Measurements from ENCODE around the gene CNNM4.
"Not testable (repeated sequence)": the region's sequence is repeated elsewhere in the genome, so short reads cannot be mapped to it uniquely, and the experiment has no call there.

Gene CNNM4

GRCh38 chr2:96792772-96793749, 32.4 kb downstream of the CNNM4 start:
- no peak for DNase-seq (ENCODE audit: low read depth)

- no peak for DNase-seq (ENCODE audit: low read depth)
Observed at GRCh38 chr2:96795076-96795475, 34.4 kb downstream of the CNNM4 start.

GRCh38 chr2:96796497-96796896, 35.8 kb downstream of the CNNM4 start:
- not testable (repeated sequence) for DNase-seq (ENCODE audit: low read depth)

- DNase-seq (ENCODE audit: low read depth), result no peak
Observed at GRCh38 chr2:96797066-96797625, 36.4 kb downstream of the CNNM4 start.

- no peak for DNase-seq (ENCODE audit: low read depth)
Observed at GRCh38 chr2:96798733-96799622, 38.3 kb downstream of the CNNM4 start.

- DNase-seq (ENCODE audit: low read depth), result no peak
Observed at GRCh38 chr2:96799623-96799935, 38.9 kb downstream of the CNNM4 start.

- DNase-seq (ENCODE audit: low read depth), result no peak
Observed at GRCh38 chr2:96800061-96801004, 39.6 kb downstream of the CNNM4 start.

GRCh38 chr2:96801005-96801785, 40.5 kb downstream of the CNNM4 start:
- DNase-seq (ENCODE audit: low read depth), result no peak

- DNase-seq (ENCODE audit: low read depth), result no peak
Observed at GRCh38 chr2:96801786-96802595, 41.3 kb downstream of the CNNM4 start.

GRCh38 chr2:96802721-96803120, 42.0 kb downstream of the CNNM4 start:
- no peak for DNase-seq (ENCODE audit: low read depth)

- DNase-seq (ENCODE audit: low read depth), result no peak
Observed at GRCh38 chr2:96804986-96805385, 44.3 kb downstream of the CNNM4 start.

- not testable (repeated sequence) for DNase-seq (ENCODE audit: low read depth)
Observed at GRCh38 chr2:96805946-96806345, 45.2 kb downstream of the CNNM4 start.

GRCh38 chr2:96806468-96807126, 45.9 kb downstream of the CNNM4 start:
- no peak for DNase-seq (ENCODE audit: low read depth)

- DNase-seq (ENCODE audit: low read depth), result no peak
Observed at GRCh38 chr2:96807127-96807471, 46.4 kb downstream of the CNNM4 start.

- DNase-seq (ENCODE audit: low read depth), result no peak
Observed at GRCh38 chr2:96808176-96808837, 47.6 kb downstream of the CNNM4 start.

- DNase-seq (ENCODE audit: low read depth), result no peak
Observed at GRCh38 chr2:96809216-96809882, 48.6 kb downstream of the CNNM4 start.

GRCh38 chr2:96809951-96810782, 49.5 kb downstream of the CNNM4 start:
- no peak for DNase-seq (ENCODE audit: low read depth)

Measured in fibroblast of the conjunctiva (primary cell).